Glomerular visceral epithelial cell (primary cell): ENCODE measurements around the gene PXDN.
"Not testable (repeated sequence)": the region's sequence is repeated elsewhere in the genome, so short reads cannot be mapped to it uniquely, and the experiment has no call there.

ENCODE experiments used
- DNase-seq: peaks from one replicate; pipeline ENCODE4 v3.0.0-alpha.2; 2016; ENCODE audit errors: extremely low spot score

Gene PXDN

DNA sequence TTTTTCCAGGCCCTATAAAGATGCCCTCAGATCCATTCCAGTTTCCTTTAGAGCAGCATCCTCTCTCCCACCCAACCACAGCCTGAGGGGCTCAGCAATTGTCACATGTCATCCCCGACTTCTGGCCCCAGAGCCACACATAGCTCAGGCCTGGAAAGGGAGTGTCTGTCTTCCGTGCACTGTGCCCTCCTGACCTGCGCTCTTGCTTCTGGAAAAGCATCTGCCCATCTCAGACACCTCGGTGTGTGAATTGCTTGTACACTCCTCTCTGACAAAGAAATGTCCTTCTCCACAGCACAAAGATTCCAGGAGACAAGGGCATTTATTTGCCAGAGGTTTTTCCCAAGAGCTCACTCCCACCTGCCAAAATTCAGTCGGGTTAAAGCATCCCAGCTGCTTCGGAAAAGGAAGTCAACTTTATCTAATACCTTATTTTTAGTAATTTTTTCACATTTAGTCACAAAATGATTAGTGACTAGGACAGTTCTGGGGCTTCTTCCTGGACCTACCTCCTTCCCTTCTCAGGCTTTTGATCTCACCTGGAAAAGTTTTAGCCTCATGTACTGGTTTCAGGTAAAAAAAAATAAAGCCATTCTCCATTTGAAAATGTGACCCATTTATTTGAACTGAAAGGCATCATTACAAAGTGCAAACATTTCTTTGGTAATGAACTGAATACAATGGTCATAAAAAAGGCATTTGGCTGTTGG, 112.9 kb downstream of the PXDN start:
- DNase-seq = no peak

DNA sequence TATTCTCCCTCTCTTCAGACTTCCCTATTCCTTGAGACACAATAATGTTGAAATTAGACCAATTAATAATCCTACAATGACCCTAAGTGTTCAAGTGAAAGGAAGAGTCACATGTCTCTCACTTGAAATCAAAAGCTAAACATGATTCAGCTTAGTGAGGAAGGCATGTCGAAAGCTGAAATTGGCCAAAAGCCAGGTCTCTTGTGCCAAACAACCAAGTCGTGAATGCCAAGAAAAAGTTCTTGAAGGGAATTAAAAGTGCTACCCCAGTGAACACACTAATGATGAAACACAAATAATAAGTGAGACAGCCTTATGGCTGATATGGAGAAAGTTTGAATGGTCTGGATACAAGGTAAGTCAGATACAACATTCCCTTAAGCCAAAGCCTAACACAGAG, 115.4 kb downstream of the PXDN start:
- DNase-seq = peak; percentile 52

DNA sequence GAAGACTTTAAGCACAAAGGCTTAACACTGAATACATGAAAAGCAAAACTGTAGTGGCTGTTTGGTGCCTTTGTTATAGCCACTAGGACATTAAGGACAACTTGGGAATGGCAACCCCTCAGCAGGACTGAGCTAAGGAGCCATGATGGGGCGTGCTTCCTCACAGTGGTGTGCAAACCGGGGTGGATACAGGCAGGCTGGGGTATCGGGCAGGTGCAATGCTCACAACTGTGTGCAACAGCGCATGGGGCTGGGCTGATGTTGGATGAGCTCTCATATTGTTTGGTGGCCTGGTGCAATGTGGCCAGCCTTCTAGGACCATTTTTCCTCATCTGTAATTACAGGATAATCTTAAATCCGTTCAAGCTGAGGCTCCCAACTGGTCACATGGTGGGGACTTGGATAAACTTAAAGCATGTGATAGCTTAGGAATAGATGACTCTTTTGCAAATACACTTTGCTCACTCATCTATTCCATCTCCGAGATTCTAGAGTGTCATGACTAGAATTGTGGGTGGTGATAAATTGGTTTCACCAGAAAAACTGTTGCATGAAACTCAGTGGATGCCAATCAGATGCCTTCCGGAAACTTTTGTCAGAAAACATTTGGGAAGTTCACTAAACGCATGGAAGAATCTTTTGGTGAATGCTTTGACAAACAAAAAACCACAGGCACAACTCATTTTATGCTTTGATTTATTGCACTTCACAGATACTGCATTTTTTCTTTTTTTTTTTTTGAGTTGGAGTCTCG, 116.5 kb downstream of the PXDN start:
- no peak for DNase-seq

DNA sequence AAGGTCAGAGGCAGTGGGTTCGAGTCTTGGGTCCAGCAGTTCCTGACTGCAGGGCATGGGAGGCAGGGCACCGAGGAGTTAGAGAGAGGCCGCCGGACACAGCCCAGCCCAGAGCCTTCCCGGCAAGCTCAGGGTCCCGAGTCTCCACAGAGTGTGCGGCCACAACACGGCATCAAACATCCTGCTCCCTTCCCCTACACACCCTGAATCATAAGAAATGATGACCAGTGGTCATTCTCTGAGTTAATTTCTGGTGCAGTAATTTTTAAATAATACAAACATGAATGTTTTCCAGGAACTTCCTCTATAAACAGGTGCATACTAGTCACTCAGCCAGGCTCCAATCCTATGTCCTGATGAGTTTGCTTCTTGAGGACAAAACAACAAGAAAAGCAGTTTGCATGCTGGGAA, 118.0 kb downstream of the PXDN start:
- DNase-seq = no peak

DNA sequence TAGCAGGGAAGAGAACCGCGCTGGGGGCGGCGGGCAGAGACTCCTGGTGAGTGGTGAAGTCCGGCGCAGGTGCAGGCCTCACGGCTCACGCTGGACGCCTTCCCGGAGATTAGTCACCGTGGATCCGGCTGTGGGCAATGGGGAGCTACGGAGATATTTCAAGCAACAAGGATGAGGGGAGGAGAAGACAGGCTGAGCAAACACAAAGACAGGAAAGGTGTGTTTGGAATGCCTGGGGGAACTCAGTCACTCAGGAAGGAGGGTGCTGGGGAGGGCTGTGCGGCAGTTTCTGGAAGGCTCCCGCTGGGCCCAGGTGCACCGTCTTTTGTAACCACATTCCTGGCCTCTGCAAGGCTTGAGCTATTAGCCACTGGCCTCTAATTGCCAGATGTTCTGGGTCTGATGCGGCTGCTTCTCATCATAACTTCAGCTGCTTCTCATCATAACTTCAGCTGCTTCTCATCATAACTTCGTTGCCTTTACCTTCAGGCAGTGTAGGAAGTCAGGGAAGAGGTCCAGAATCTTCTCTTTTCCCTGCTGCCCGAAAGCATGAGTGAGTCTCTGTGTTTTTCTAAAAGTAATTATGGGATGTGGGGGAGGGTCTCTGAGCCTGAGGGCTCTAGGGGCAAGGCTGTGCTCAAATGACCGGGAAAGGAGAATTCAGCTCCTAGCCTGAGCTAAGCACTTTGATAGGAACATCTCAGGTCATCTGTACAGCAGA, 118.9 kb downstream of the PXDN start:
- DNase-seq = peak; percentile 89

DNA sequence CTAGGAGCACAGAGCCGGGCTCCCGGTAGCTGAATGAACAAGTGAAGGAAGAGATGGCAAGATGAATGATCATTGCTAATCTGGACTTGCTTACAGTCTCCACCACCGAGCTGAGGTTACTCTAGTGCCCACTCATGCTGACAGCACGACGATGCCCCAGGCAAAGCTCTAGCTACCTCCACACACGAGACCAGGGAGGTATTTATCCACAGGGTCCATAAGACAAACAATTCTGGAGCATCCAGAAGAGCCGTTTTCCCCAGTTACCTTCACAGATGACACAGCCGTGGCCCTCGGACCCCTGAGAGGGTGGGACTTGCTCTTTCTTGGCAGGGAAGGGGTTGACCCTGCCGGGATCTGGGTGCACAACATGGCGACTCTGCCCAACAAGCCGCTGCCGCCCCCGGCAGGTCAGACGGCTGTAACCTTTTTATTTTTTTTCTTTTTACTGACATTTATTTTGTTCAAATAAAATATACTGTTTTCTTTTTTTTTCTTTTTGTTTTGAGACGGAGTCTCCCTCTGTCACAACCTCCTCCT, 120.3 kb downstream of the PXDN start:
- no peak for DNase-seq

DNA sequence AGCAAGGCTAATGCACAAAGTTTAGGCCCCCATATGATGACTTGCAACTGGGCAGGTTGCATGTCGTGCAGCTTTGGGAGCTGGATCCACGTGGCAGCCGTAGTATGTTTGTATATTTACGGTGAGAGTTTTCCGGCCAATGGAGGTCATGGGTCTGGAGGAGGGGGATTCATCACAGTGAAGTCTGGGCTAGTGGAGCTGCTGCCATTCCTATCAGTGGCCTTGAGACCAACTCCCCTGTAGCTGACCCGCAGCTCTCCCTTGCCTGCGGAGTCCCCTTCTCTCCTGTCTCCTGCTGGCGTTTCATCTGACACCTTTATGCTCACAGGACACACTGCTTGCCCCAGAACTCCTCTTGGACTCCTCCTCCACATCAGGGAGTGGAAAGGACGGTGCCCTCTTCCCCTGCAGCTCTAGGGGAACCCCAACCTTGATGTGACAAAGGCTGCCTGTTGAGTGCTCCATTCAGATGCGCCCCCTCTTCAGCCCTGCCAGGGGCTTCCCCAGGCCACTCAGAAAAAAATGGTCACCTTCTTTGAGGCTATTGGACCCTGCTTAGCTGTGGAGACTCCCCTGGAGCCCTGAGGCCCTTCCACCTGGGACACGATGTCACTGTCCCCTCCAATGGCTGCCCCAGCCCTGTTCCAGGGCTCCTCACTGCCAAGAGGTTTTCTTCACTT, 121.7 kb downstream of the PXDN start:
- DNase-seq = no peak

DNA sequence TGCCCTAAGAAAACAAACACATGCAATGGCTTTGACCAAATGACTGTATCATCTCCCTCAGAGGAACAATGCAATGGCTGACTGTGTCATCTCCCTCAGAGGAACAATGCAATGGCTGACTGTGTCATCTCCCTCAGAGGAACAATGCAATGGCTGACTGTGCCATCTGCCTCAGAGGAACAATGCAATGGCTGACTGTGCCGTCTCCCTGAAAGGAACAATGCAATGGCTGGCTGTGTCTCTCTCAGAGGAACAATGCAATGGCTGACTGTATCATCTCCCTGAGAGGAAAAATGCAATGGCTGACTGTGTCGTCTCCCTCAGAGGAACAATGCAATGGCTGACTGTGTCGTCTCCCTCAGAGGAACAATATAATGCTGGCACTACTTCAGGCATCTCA, 122.3 kb downstream of the PXDN start:
- DNase-seq = not testable (repeated sequence)

DNA sequence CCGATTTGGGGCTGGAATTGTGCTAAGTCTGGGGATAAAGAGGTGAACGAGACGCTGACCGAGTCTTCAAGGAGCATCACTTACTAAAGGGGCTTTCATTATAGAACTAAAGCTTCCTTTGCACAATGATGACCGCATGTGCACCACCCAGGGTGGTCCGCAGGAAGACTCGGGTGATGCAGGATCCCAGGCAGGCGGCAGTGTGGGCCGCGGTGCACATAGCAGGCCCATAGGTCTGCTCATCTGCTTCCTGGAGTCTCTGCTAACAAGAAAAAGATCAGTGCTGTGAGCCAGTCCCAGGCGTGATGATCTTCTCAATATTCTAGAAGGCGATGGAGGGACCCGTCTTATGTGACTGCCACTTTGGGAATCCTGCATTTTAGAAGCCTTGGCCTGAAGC, 122.8 kb downstream of the PXDN start:
- no peak for DNase-seq

DNA sequence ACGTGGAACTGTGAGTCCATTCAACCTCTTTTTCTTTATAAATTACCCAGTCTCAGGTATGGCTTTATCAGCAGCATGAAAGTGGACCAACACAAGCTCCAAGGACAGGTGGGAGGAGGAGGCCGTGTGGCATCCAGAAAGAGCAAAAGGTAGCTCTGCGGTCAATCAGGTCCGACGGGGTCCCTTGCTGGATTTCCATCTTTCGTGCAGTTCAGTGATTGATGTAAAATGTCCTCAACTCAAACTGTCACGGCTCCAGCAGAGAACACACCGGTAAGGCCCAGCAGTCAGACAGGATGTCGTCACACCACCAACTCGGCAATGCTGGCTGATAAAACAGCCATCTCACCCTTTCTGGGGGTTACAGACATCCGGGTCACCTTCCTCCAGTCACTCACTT, 123.3 kb downstream of the PXDN start:
- DNase-seq = no peak

DNA sequence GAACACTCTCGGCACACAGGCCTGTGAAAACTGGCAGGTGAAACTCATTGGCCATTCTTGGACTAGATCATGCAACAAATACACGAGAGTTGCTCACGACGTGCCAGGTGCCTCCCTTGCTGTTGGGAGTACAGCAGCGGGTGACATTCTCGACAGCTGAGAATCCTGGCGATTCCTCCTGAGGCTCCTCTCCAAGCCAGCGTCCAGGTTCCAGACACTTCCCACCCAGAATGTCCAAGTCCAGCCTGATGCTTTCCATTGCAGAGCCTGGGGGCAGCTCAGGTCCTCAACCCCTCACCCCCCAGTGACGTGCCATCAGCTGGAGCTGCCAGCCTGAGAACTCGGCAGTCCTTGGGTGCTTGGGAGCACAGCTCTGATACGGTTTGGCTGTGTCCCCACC, 124.2 kb downstream of the PXDN start:
- no peak for DNase-seq

DNA sequence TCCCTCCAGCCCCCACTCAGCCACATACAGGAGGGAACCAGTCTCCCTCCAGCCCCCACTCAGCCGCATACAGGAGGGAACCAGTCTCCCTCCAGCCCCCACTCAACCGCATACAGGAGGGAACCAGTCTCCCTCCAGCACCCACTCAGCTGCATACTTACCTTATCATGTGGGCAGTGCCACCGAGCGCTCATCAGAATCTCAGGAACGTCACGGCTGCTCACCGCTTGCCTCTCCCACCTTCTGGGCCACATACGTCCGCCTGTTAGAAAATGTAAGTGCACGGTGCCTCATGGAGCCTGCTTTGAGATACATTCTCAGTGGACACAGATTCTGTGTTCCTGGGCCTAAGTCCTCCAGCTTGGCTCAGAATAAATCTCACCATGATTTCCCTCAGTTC, 124.8 kb downstream of the PXDN start:
- no peak for DNase-seq

DNA sequence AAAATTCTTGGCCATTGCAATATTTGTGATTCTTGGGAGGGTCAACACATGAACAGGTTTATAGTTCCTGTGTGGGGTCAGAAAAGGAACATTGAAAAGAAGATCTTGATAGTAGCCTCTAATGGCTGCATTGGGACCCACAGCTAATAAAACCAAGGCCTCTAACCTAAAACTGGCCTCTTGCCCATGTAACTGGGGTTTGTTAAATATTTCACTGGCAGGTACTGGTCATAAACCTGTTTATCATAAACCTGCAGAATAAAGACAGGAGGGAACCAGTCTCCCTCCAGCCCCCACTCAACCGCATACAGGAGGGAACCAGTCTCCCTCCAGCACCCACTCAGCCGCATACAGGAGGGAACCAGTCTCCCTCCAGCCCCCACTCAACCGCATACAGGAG, 125.3 kb downstream of the PXDN start:
- DNase-seq = no peak

DNA sequence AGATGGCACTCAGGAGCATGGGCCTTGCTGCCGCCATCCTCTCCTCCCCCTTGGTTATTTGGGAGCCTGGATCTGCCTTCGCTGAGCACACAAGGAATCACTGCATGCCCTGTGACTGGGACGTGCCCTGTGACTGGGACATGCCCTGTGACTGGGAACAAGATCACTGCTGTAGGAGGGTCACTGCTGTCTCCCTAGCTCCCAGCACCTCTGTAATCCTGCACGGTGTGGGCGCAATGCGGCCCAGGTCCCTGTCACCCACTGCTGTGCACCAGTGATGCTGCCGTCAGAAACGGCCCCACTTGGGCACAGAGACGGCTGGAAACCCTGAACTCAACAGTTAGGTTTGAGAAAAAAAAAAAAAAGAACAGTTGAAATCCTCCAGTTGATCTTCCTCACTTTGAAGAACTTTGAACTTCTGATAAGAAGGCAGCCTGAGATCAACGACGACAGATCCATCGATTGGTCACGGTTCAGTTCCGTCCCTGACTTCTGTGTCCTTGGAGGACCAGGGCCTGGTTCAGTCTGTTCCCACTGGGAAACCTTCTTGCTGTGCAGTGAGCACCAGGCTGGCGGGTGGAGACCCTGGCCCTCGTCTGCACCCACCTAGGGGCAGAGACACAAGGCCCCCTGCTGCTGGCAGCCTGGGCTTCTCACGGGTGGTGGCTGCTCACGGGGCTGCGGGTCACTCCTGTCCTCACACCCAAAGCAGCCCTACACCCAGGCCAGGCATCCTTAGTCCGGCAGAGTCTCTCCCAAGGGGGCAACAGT, 125.9 kb downstream of the PXDN start:
- DNase-seq = no peak

DNA sequence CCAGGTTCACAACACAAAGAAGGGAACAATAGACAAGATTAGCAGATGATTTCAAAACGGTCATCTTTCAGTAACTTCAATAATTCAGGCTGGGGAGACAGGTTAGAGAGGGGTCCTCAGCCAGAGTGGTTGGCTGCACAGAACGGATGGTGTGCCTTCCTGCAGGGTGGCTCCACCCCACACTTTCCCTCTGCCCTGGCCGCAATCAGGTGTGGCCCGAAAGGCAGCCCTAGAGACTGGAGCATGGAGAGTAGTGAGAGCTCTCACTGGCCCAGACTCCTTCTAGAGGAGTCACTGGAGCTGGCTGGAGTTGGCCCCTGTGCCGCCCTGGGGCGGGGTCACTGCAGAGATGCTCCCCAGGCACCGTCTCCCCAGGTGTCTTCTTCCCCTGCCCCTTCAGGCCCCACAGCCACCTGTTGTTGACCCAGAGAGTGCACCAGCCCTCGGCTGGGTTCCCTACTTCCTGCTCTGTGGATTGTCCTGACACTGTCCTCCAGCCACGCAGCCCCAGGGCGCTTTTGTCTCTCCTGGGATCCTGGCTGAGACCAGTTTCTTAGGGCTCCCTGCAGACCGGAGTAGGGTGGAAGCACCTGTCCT, 126.8 kb downstream of the PXDN start:
- no peak for DNase-seq

DNA sequence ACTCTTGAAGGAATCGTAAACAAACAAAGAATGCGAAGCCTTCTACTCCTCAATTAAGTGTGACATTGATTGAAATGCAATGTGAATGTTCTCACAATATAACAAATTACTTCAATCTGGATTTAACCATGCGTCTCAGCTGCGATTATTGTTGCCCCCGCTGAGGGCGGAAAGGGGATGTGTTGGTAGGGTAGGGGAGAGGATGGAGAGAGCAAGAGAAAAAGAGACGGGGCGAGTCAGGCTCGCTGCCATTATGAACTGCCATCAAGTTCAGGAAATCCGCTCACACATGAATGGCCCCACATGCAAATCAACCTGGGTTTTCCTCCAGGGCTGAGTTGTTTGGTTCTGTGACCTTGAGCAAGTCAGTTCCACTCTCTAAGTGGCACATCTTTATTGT, 129.8 kb downstream of the PXDN start:
- DNase-seq = no peak

DNA sequence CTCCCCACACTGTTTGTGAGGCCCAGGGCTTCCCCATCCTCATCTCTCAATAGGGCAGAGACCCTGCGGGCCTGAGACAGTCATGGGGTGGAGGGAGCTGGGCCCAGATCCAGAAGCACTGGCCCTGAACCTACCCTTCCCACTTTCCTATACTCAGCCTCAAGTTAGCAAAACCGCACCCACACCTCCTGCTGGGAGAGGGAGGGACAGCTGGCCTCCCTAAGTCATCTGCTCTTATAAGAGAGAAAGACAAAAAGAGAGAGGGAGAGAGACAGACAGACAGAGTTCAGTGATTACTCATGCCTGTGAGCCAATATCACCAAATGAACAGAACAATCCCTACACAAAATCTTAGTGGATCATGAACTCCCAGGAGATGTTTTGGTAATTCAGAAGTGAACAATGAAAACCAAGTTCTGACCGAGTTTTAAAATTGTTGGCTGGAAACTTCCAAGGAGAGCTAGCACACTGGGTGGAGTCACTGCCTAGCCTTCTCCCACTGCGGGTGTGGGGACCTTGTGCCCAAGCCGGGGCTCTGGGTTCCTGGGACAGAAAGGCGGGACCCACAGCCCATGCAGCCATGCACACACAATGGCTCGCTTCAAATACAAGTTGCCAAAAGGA, 130.5 kb downstream of the PXDN start:
- DNase-seq = peak; percentile 70

DNA sequence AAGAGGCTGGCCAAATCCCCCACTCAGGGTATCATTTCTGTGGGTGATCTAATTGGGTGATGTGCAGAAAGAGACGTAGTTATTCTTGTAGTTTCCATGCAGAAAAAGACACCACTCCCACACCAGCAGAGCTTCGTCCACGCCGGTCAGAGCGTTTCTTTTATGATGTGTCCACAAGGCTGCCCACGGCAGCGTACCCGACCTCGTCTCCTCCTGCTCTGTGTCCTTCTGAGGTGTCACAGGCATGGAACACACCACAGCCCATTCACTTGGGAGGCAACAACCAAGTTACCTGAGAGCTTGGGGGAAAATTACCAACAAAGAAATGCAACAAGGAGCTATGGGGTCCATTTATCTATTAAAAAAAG, 131.3 kb downstream of the PXDN start:
- DNase-seq = no peak

DNA sequence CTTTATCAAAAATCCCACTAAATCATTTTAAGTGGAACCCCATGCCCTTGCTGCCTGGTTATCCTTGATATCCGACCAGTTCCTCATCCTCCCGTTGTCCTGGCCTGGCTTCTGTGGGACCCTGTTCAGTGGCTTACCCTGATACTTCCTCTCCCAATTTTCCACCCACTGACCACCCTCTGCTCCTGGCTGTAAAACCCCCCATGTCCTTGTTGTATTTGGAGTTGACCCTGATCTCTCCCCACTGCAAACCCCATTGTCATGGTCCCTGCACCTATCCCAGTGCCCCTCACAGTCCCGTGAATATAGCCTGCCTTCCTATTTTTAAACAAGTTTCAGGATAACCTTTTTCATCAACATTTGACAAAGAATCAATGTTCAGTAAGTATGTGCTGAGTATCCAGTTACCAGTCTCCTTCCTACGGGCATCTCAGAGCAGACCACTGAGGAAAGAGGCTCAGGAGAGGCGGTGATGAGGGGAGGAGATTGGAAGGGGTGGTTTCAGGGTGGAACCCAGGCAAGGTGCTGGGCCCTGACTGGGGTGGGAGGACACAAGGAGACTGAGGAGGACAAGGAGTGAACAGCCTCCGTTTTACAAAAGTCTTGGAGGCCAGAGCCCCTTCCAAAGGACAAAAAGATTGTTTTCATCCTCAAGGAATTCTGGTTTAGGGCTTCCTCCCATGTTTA, 131.8 kb downstream of the PXDN start:
- DNase-seq = no peak

DNA sequence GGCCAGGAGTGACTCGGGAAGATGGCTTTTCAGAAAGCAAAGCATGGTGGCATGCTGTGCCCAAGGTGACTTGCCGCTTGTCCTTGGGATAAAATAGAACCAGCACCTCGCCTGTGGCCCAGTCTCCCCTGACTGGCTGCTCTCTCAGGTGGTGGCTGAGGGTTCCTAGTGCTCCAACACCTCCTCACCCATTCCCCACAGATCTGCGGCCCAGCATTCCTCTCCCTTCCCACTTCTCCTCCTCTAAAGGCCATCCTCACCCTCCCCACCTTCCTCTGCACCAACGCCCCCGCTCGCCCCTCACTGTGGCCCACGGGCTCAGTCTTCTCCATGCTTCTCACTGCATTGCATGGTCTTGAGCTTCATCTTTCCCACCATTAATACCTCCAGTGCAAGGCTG, 132.4 kb downstream of the PXDN start:
- no peak for DNase-seq
